Colonic mucosa (tissue), 4 donors: ENCODE results near the gene GABBR2. TPM values are rescaled to one million over a fixed set of nuclear protein-coding genes. Genes with fewer than 3 reads are reported as not detected.

Experiments used
- DNase-seq: peaks from one replicate; pipeline ENCODE4 v3.0.0-alpha.2; 2020
- H3K27ac ChIP-seq: fragments of 200-600 bp; one replicate; pipeline ENCODE4 v1.8.0; 2021
- H3K27me3 ChIP-seq: fragments of 200-600 bp; one replicate; pipeline ENCODE4 v1.8.0; 2021
- H3K36me3 ChIP-seq: fragments of 200-600 bp; one replicate; pipeline ENCODE4 v1.8.0; 2021
- H3K4me1 ChIP-seq: fragments of 200-600 bp; one replicate; pipeline ENCODE4 v1.8.0; 2021; ENCODE audit warnings: mild to moderate bottlenecking
- H3K4me3 ChIP-seq: fragments of 200-600 bp; one replicate; pipeline ENCODE4 v1.8.0; 2021
- H3K9ac ChIP-seq, 2 donors: one replicate each; pipeline ENCODE4 v1.7.0; 2013; ENCODE audit warnings: control low read depth in 2 of 2, low read depth in 2 of 2, low read length in 2 of 2
- H3K9me3 ChIP-seq: fragments of 200-600 bp; one replicate; pipeline ENCODE4 v1.8.0; 2021
- CTCF ChIP-seq: fragments of 200-600 bp; IDR thresholded peaks from one replicate; pipeline ENCODE4 v1.8.0; 2022; ENCODE audit warnings: antibody characterized with exemption, mild to moderate bottlenecking
- intact Hi-C: fragments of 100-400 bp; cut with DNase I; formaldehyde crosslinking; loops from one replicate; pipeline ENCODE4 v1.14.1; 2022
- total RNA-seq, 2 donors: library from RNA; stranded (reverse); fragmentation: NEBNext Ultra II Directional in 1 of 2; extraction: Animal tissue kit (Norgen Biotek cat#: 25700) in 1 of 2; gene quantifications; one replicate each; pipeline ENCODE4 v1.2.1, GENCODE V29; 2021
- donor health status: healthy.
- donor health status: DM: no; HTN: no; CAD: no.
- donor health status: DM: no; HTN: no; CAD: no.

The GABBR2 gene
- total RNA-seq, 2 donors from 2014 or later = 0.05 TPM; not detected in 1

GRCh38 chr9:98298476-98298875, 410.3 kb downstream of the GABBR2 start:
- no peak overlapping the region for H3K4me3 ChIP-seq
- no peak overlapping the region for H3K9ac ChIP-seq
- H3K4me1 ChIP-seq = no peaks in the 10 kb centered on the region
- TF ChIP-seq CTCF = no peak
- DNase-seq = no peak
- no peaks in the 10 kb centered on the region for H3K27me3 ChIP-seq
- H3K27ac ChIP-seq = no peak overlapping the region
- intact Hi-C loops = no loop called here
- no peaks in the 10 kb centered on the region for H3K9me3 ChIP-seq
- H3K36me3 ChIP-seq = no peaks in the 10 kb centered on the region

- Histone ChIP-seq H3K9ac (no peak overlapping the region), H3K27ac (no peak overlapping the region), H3K9me3 (no peaks in the 10 kb centered on the region), H3K4me1 (no peaks in the 10 kb centered on the region), H3K36me3 (no peaks in the 10 kb centered on the region), H3K27me3 (no peaks in the 10 kb centered on the region), H3K4me3 (no peak overlapping the region)
- DNase-seq = no peak
- no peak for TF ChIP-seq CTCF
- intact Hi-C loops = no loop called here
Measured at GRCh38 chr9:98295824-98296223, 412.9 kb downstream of the GABBR2 start.

GRCh38 chr9:98291820-98292219, 416.9 kb downstream of the GABBR2 start:
- no peak overlapping the region for H3K27ac ChIP-seq
- H3K4me1 ChIP-seq = no peaks in the 10 kb centered on the region
- no peaks in the 10 kb centered on the region for H3K27me3 ChIP-seq
- H3K9me3 ChIP-seq = no peaks in the 10 kb centered on the region
- no peaks in the 10 kb centered on the region for H3K36me3 ChIP-seq
- no peak for TF ChIP-seq CTCF
- no peak for DNase-seq
- intact Hi-C loops = no loop called here
- no peak overlapping the region for H3K4me3 ChIP-seq
- no peak overlapping the region for H3K9ac ChIP-seq

GRCh38 chr9:98290411-98290810, 418.3 kb downstream of the GABBR2 start:
- Histone ChIP-seq H3K27me3 (no peaks in the 10 kb centered on the region), H3K9me3 (no peaks in the 10 kb centered on the region), H3K9ac (no peak overlapping the region), H3K36me3 (no peaks in the 10 kb centered on the region), H3K27ac (no peak overlapping the region), H3K4me3 (no peak overlapping the region), H3K4me1 (no peaks in the 10 kb centered on the region)
- intact Hi-C loops = no loop called here
- no peak for TF ChIP-seq CTCF
- no peak for DNase-seq

GRCh38 chr9:98289614-98290201, 419.0 kb downstream of the GABBR2 start:
- Histone ChIP-seq H3K27me3 (no peaks in the 10 kb centered on the region), H3K36me3 (no peaks in the 10 kb centered on the region), H3K9ac (no peak overlapping the region), H3K27ac (no peak overlapping the region), H3K9me3 (no peaks in the 10 kb centered on the region), H3K4me3 (no peak overlapping the region), H3K4me1 (no peaks in the 10 kb centered on the region)
- intact Hi-C loops = no loop called here
- no peak for TF ChIP-seq CTCF
- DNase-seq = no peak
